GM19455 (cell line): ENCODE measurements around the gene LPAR3.
A peak's percentile ranks its signal among the peaks of the same experiment; 100 is the strongest.

Source experiments
- ATAC-seq: cut with Tn5 transposase; IDR thresholded peaks from one replicate; pipeline ENCODE4 v1.9.1; 2021; ENCODE audit not compliant: unreplicated experiment

The LPAR3 gene

GRCh38 chr1:84833194-84833593, 59.8 kb downstream of the LPAR3 start:
- no peak for ATAC-seq

GRCh38 chr1:84830136-84830535, 62.9 kb downstream of the LPAR3 start:
- ATAC-seq = no peak

- no peak for ATAC-seq
Measured at GRCh38 chr1:84827976-84828375, 65.0 kb downstream of the LPAR3 start.

- ATAC-seq = no peak
Measured at GRCh38 chr1:84827555-84827954, 65.5 kb downstream of the LPAR3 start.

GRCh38 chr1:84825161-84825560, 67.8 kb downstream of the LPAR3 start:
- ATAC-seq = no peak

GRCh38 chr1:84823991-84824390, 69.0 kb downstream of the LPAR3 start:
- no peak for ATAC-seq

- ATAC-seq = no peak
Measured at GRCh38 chr1:84823511-84823910, 69.5 kb downstream of the LPAR3 start.

GRCh38 chr1:84810343-84810742, 82.7 kb downstream of the LPAR3 start:
- ATAC-seq = no peak

- no peak for ATAC-seq
Measured at GRCh38 chr1:84809023-84809422, 84.0 kb downstream of the LPAR3 start.

- ATAC-seq = no peak
Measured at GRCh38 chr1:84803604-84804003, 89.4 kb downstream of the LPAR3 start.

GRCh38 chr1:84802567-84803232, 90.3 kb downstream of the LPAR3 start:
- no peak for ATAC-seq

- ATAC-seq = no peak
Measured at GRCh38 chr1:84800090-84801073, 92.6 kb downstream of the LPAR3 start.

GRCh38 chr1:84797603-84798002, 95.4 kb downstream of the LPAR3 start:
- ATAC-seq = no peak

- no peak for ATAC-seq
Measured at GRCh38 chr1:84795966-84796600, 96.9 kb downstream of the LPAR3 start.

- ATAC-seq = no peak
Measured at GRCh38 chr1:84795213-84795612, 97.8 kb downstream of the LPAR3 start.

GRCh38 chr1:84792421-84792820, 100.6 kb downstream of the LPAR3 start:
- no peak for ATAC-seq

GRCh38 chr1:84789014-84789413, 104.0 kb downstream of the LPAR3 start:
- no peak for ATAC-seq

GRCh38 chr1:84785271-84786036, 107.6 kb downstream of the LPAR3 start:
- ATAC-seq = no peak

- no peak for ATAC-seq
Measured at GRCh38 chr1:84782881-84783280, 110.1 kb downstream of the LPAR3 start.

GRCh38 chr1:84781946-84782771, 110.8 kb downstream of the LPAR3 start:
- ATAC-seq = peak; percentile 87
